ENCODE data around the gene TET3.
"Not testable (repeated sequence)": the region's sequence is repeated elsewhere in the genome, so short reads cannot be mapped to it uniquely, and the experiment has no call there.

TET3 gene

DNA sequence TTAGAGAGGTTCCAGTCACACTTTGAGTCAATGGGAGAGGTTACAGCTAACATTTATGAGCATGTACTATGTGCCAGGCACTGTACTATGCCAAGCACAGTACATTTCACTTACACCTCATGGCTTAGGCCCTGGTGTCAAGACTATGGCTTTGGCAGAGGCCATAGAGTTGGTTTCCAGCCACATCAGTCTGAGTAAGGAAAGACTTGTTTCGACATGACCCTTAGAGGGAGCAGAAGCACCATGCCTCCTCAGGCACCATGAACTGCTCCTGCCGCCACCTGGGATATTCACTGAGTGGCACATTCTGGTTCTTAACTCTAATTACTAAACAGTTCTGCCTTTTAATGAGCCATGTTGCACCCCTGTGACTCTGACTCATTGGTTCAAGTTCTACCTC is 45.3 kb upstream of the TET3 start:
- Histone ChIP-seq H3K4me3 (replicated peaks; ENCODE audit: low read depth, low read length) (no peak overlapping the region), H3K36me3 (ENCODE audit: control insufficient read depth, insufficient read depth, low read length) (peaks cover 12% of the 10 kb centered on the region), H3K27me3 (replicated peaks; ENCODE audit: control insufficient read depth, insufficient read depth, low read length) (no peaks in the 10 kb centered on the region)
- TF ChIP-seq, protein P1, sequence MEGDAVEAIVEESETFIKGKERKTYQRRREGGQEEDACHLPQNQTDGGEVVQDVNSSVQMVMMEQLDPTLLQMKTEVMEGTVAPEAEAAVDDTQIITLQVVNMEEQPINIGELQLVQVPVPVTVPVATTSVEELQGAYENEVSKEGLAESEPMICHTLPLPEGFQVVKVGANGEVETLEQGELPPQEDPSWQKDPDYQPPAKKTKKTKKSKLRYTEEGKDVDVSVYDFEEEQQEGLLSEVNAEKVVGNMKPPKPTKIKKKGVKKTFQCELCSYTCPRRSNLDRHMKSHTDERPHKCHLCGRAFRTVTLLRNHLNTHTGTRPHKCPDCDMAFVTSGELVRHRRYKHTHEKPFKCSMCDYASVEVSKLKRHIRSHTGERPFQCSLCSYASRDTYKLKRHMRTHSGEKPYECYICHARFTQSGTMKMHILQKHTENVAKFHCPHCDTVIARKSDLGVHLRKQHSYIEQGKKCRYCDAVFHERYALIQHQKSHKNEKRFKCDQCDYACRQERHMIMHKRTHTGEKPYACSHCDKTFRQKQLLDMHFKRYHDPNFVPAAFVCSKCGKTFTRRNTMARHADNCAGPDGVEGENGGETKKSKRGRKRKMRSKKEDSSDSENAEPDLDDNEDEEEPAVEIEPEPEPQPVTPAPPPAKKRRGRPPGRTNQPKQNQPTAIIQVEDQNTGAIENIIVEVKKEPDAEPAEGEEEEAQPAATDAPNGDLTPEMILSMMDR (IDR thresholded peaks at IDR 0.05; ENCODE audit: insufficient read depth, low read length, poor library complexity, severe bottlenecking) = no peak
- DNase-seq (ENCODE audit: extremely low read depth, insufficient read length) = no peak

DNA sequence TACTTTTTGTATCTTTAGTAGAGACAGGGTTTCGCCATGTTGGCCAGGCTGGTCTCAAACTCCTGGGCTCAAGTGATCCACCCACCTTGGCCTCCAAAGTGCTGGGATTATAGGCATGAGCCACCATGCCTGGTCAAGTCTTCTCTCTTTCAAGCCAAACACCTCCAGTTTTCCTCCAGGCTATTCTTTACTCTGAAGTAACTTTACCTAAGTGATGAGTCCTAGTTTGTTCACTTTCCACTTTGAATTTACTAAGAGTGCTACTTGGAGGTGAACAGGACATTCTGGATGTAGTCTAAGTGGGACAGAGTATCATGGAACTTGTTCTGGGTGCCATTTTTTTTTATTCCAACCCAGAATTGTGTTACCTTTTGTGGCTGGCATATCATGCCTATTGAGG is 44.6 kb upstream of the TET3 start:
- H3K27me3 ChIP-seq (replicated peaks; ENCODE audit: control insufficient read depth, insufficient read depth, low read length); DNase-seq (ENCODE audit: extremely low read depth, insufficient read length); H3K4me3 ChIP-seq (replicated peaks; ENCODE audit: low read depth, low read length): not testable (repeated sequence)
- peaks cover 12% of the 10 kb centered on the region for H3K36me3 ChIP-seq (ENCODE audit: control insufficient read depth, insufficient read depth, low read length)

DNA sequence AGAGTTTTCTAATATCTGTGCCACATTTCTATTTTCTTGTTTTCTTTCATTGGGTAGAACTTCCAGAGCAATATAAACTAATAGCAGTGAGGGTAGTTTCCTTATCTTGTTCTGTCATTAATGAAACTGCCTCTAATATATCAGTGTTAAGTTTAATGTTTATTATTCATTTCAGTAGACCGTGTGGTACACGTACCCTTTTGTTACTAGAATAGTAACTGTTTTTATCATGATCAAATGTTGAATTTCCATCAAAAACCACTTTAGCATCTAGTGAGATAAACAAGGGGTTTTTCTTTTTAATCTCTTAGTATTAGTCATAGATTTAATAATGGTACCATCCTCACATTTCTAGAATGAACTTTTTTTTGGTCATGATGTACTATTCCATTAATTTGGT is 42.0 kb upstream of the TET3 start:
- Histone ChIP-seq H3K4me3 (replicated peaks; ENCODE audit: low read depth, low read length) (no peak overlapping the region), H3K36me3 (ENCODE audit: control insufficient read depth, insufficient read depth, low read length) (peaks cover 15% of the 10 kb centered on the region), H3K27me3 (replicated peaks; ENCODE audit: control insufficient read depth, insufficient read depth, low read length) (no peaks in the 10 kb centered on the region)
- TF ChIP-seq, protein P1 (IDR thresholded peaks at IDR 0.05; ENCODE audit: insufficient read depth, low read length, poor library complexity, severe bottlenecking) = no peak
- no peak for DNase-seq (ENCODE audit: extremely low read depth, insufficient read length)

DNA sequence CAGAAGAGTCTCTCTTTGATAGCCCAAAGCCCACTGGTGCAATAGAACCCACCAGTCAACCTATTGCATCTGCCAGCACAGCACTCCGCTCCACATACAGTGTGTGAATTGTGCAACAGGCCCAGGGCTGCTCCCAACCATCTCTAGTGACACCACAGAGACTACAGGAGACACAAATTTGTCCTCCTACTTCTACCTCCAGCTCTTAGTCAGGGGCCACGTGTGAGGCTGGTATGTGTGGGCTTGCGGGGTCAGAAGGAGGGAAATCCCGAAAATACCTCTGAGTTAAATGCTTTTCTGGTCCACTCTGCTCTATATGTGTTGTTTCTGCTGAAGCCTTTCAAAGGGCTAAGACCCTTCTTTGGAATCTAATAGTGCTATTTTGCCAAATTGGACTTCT is 40.0 kb upstream of the TET3 start:
- no peak overlapping the region for H3K4me3 ChIP-seq (replicated peaks; ENCODE audit: low read depth, low read length)
- TF ChIP-seq, protein P1 (IDR thresholded peaks at IDR 0.05; ENCODE audit: insufficient read depth, low read length, poor library complexity, severe bottlenecking) = no peak
- H3K36me3 ChIP-seq (ENCODE audit: control insufficient read depth, insufficient read depth, low read length) = peaks cover 18% of the 10 kb centered on the region

DNA sequence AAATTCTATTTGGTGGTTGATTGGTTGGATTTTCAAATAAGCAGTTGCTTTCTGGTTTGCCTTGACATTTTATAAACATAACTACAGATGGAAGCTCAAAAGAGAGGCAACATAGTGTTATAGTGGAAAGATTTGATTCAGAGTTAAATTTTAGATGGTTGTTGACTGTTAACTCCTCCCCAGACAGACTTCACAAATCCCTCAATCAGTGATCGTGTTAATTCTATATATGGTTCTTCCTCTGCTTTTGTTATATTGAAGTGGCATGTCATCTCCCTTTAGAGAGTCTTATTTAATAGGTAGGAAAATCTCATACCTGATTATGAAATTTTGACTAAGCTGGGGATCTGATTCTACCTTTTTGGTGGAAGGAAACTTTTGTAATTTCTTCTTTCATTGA is 38.5 kb upstream of the TET3 start:
- Histone ChIP-seq H3K27me3 (replicated peaks; ENCODE audit: control insufficient read depth, insufficient read depth, low read length) (no peaks in the 10 kb centered on the region), H3K36me3 (ENCODE audit: control insufficient read depth, insufficient read depth, low read length) (peaks cover 20% of the 10 kb centered on the region), H3K4me3 (replicated peaks; ENCODE audit: low read depth, low read length) (no peak overlapping the region)
- TF ChIP-seq, protein P1 (IDR thresholded peaks at IDR 0.05; ENCODE audit: insufficient read depth, low read length, poor library complexity, severe bottlenecking) = no peak
- DNase-seq (ENCODE audit: extremely low read depth, insufficient read length) = no peak

More for the DNA sequence above, 40.0 kb upstream of the TET3 start:
- DNase-seq (ENCODE audit: extremely low read depth, insufficient read length) = no peak
- no peaks in the 10 kb centered on the region for H3K27me3 ChIP-seq (replicated peaks; ENCODE audit: control insufficient read depth, insufficient read depth, low read length)

DNA sequence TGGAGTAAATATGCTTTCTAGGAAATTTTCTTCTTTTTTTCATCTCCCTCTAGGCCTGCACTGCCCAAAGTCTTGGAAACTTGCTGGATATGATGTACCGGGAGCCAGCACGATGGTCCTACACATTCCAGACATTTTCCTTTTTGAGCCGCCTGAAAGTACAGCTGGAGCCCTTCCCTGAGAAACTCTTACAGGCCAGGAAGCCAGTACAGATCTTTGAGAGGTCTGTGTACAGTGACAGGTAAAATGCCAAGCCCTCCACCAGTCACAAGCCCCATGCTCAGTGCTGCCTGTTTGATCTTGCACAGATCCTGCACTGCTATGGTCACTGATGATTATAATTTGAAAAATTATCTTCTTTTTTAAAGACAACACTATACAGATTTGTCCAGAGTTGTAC is 38.0 kb upstream of the TET3 start:
- no peak overlapping the region for H3K4me3 ChIP-seq (replicated peaks; ENCODE audit: low read depth, low read length)
- TF ChIP-seq, protein P1 (IDR thresholded peaks at IDR 0.05; ENCODE audit: insufficient read depth, low read length, poor library complexity, severe bottlenecking) = no peak
- no peak for DNase-seq (ENCODE audit: extremely low read depth, insufficient read length)
- H3K36me3 ChIP-seq (ENCODE audit: control insufficient read depth, insufficient read depth, low read length) = peaks cover 23% of the 10 kb centered on the region
- no peaks in the 10 kb centered on the region for H3K27me3 ChIP-seq (replicated peaks; ENCODE audit: control insufficient read depth, insufficient read depth, low read length)

All from GM06990 (cell line).